ENCODE measurements around the gene TMEM97. TPM values are rescaled to one million over a fixed set of nuclear protein-coding genes. Genes with fewer than 3 reads are reported as not detected.

Gene TMEM97
- total and polyA plus RNA-seq, 8 donors, result 27.0 to 69.3 (median 45.0) TPM

- peak; percentile 88 for ATAC-seq
- intact Hi-C loops (cut with DNase I), result no loop called here
- Histone ChIP-seq H3K27me3 (peaks cover 0 to 37% of the 10 kb centered on the region in 2 donors), H3K4me1 (peaks cover 7 to 32% of the 10 kb centered on the region in 2 donors), H3K4me3 (peak within 1 kb of the TSS; percentile 21 to 49), H3K36me3 (no peaks in the 10 kb centered on the region), H3K9me3 (no peaks in the 10 kb centered on the region), H3K27ac (peak within 1 kb of the TSS; percentile 37 to 58)
- TF ChIP-seq, protein P1, sequence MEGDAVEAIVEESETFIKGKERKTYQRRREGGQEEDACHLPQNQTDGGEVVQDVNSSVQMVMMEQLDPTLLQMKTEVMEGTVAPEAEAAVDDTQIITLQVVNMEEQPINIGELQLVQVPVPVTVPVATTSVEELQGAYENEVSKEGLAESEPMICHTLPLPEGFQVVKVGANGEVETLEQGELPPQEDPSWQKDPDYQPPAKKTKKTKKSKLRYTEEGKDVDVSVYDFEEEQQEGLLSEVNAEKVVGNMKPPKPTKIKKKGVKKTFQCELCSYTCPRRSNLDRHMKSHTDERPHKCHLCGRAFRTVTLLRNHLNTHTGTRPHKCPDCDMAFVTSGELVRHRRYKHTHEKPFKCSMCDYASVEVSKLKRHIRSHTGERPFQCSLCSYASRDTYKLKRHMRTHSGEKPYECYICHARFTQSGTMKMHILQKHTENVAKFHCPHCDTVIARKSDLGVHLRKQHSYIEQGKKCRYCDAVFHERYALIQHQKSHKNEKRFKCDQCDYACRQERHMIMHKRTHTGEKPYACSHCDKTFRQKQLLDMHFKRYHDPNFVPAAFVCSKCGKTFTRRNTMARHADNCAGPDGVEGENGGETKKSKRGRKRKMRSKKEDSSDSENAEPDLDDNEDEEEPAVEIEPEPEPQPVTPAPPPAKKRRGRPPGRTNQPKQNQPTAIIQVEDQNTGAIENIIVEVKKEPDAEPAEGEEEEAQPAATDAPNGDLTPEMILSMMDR (IDR thresholded peaks at IDR 0.05), result no peak
- peak; percentile 83 to 94 (median 88) for DNase-seq
Measured at GRCh38 chr17:28371245-28372202, 52.5 kb downstream of the TMEM97 start, which contains the start of gene SARM1. Gene SARM1 (plus strand): TSS chr17:28371694. CDS start chr17:28372033, 339 bp downstream.

DNA sequence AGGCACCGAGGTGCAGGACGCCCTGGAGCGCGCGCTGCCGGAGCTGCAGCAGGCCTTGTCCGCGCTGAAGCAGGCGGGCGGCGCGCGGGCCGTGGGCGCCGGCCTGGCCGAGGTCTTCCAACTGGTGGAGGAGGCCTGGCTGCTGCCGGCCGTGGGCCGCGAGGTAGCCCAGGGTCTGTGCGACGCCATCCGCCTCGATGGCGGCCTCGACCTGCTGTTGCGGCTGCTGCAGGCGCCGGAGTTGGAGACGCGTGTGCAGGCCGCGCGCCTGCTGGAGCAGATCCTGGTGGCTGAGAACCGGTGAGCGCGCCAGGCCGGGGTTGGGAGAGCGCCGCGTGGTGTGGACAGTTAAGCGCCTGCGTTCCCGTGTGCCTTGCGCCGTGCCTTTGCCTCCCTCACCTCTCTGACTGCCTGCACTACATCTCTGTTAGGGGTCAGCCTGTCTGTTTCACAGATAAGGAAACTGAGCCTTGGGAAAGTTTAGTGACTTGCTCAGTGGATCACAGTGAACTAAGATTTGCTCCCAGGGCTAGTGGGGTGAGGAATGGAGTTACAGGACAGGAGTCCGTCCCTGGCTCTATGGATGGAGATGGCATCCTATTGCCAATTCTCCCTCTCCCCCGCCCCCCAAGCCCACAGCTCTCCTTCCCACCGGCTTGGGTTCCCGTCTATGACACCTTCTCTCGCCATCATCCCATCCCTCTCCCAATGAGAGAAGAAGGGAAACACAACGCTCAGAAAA lies 53.4 kb downstream of the TMEM97 start:
- TF ChIP-seq, protein P1 (IDR thresholded peaks at IDR 0.05), result no peak
- H3K4me1 ChIP-seq, result peaks cover 7 to 32% of the 10 kb centered on the region in 2 donors
- H3K27me3 ChIP-seq, result peaks cover 0 to 37% of the 10 kb centered on the region in 2 donors
- no peaks in the 10 kb centered on the region for H3K36me3 ChIP-seq
- peak overlapping the region; percentile 21 to 49 for H3K4me3 ChIP-seq
- H3K9me3 ChIP-seq, result no peaks in the 10 kb centered on the region
- intact Hi-C loops (cut with DNase I), result no loop called here
- DNase-seq, result peak in 1 of 4 donors; percentile 82
- no peak overlapping the region for H3K27ac ChIP-seq
- ATAC-seq, result peak; percentile 3

GRCh38 chr17:28372945-28373274 lies 53.9 kb downstream of the TMEM97 start:
- TF ChIP-seq, protein P1 (IDR thresholded peaks at IDR 0.05), result no peak
- DNase-seq (no peak), ATAC-seq (no peak)
- H3K4me3 ChIP-seq, result no peak overlapping the region
- peaks cover 7 to 32% of the 10 kb centered on the region in 2 donors for H3K4me1 ChIP-seq
- H3K9me3 ChIP-seq, result no peaks in the 10 kb centered on the region
- no peak overlapping the region for H3K27ac ChIP-seq
- peaks cover 0 to 37% of the 10 kb centered on the region in 2 donors for H3K27me3 ChIP-seq
- intact Hi-C loops (cut with DNase I), result no loop called here
- no peaks in the 10 kb centered on the region for H3K36me3 ChIP-seq

Small RNAs within 50 kb of the gene (microRNA-seq; reads per million reads assigned to microRNA genes)
- gene MIR4723, result 0.82 to 1.0 reads per million in 2 donors

Other genes starting within 250 kb of the TMEM97 start
- gene IFT20, start 16.3 kb downstream of the TMEM97 start, total RNA-seq, result 10 to 100 TPM; 27.6 to 42.2 TPM
- 10 to 100 TPM; 51.0 to 60.4 (median 56.8) TPM for gene IFT20, start 16.3 kb downstream of the TMEM97 start, polyA plus RNA-seq (ENCODE audit: insufficient read length in 6 of 6)
- 10 to 100 TPM; 57.6 to 80.7 TPM for gene TNFAIP1, start 16.6 kb downstream of the TMEM97 start, total RNA-seq
- 10 to 100 TPM; 34.2 to 41.6 (median 40.2) TPM for gene TNFAIP1, start 16.6 kb downstream of the TMEM97 start, polyA plus RNA-seq (ENCODE audit: insufficient read length in 6 of 6)
- gene POLDIP2, start 38.3 kb downstream of the TMEM97 start, total RNA-seq, result 10 to 100 TPM; 65.6 to 76.8 TPM
- gene POLDIP2, start 38.3 kb downstream of the TMEM97 start, polyA plus RNA-seq (ENCODE audit: insufficient read length in 6 of 6), result 10 to 100 TPM; 56.0 to 67.8 (median 62.1) TPM
- not detected for gene SEBOX, start 46.0 kb downstream of the TMEM97 start, total RNA-seq
- not detected for gene SEBOX, start 46.0 kb downstream of the TMEM97 start, polyA plus RNA-seq (ENCODE audit: insufficient read length in 6 of 6)
- gene VTN, start 51.1 kb downstream of the TMEM97 start, total RNA-seq, result 1 to 10 TPM in 1 of 2 donors, under 1 TPM in 1; 0.50 to 1.6 TPM
- gene VTN, start 51.1 kb downstream of the TMEM97 start, polyA plus RNA-seq (ENCODE audit: insufficient read length in 6 of 6), result 1 to 10 TPM in 2 of 6 donors, under 1 TPM in 4; 0.42 to 2.2 (median 0.94) TPM
- gene SARM1, start 52.5 kb downstream of the TMEM97 start, total RNA-seq, result 10 to 100 TPM; 12.9 to 19.9 TPM
- gene SARM1, start 52.5 kb downstream of the TMEM97 start, polyA plus RNA-seq (ENCODE audit: insufficient read length in 6 of 6), result 10 to 100 TPM; 11.7 to 15.3 (median 12.9) TPM
- 10 to 100 TPM; 23.7 to 28.8 TPM for gene SLC46A1, start 87.0 kb downstream of the TMEM97 start, total RNA-seq
- gene SLC46A1, start 87.0 kb downstream of the TMEM97 start, polyA plus RNA-seq (ENCODE audit: insufficient read length in 6 of 6), result 10 to 100 TPM in 3 of 6 donors, 1 to 10 TPM in 3; 7.9 to 12.1 (median 10.5) TPM
- gene SLC13A2, start 154.4 kb downstream of the TMEM97 start, total RNA-seq, result not detected
- under 1 TPM; 0.13 to 0.60 (median 0.42) TPM for gene SLC13A2, start 154.4 kb downstream of the TMEM97 start, polyA plus RNA-seq (ENCODE audit: insufficient read length in 6 of 6)
- gene FOXN1, start 187.1 kb downstream of the TMEM97 start, total RNA-seq, result under 1 TPM; 0.18 to 0.29 TPM
- under 1 TPM; 0.06 to 0.23 (median 0.15) TPM for gene FOXN1, start 187.1 kb downstream of the TMEM97 start, polyA plus RNA-seq (ENCODE audit: insufficient read length in 6 of 6)
- 10 to 100 TPM; 25.7 to 28.9 TPM for gene UNC119, start 233.4 kb downstream of the TMEM97 start, total RNA-seq
- 10 to 100 TPM; 29.1 to 36.7 (median 35.9) TPM for gene UNC119, start 233.4 kb downstream of the TMEM97 start, polyA plus RNA-seq (ENCODE audit: insufficient read length in 6 of 6)

Measured in left lung (tissue), 10 donors.